NOMO-1 (cell line): ENCODE results near the gene CBX4.

Source experiments
- DNase-seq, 2 experiments: peaks; one replicate each; lab custom pipeline; 2025; ENCODE audit not compliant: unreplicated experiment in 2 of 2; lab: John Stamatoyannopoulos, UW

The CBX4 gene

DNA sequence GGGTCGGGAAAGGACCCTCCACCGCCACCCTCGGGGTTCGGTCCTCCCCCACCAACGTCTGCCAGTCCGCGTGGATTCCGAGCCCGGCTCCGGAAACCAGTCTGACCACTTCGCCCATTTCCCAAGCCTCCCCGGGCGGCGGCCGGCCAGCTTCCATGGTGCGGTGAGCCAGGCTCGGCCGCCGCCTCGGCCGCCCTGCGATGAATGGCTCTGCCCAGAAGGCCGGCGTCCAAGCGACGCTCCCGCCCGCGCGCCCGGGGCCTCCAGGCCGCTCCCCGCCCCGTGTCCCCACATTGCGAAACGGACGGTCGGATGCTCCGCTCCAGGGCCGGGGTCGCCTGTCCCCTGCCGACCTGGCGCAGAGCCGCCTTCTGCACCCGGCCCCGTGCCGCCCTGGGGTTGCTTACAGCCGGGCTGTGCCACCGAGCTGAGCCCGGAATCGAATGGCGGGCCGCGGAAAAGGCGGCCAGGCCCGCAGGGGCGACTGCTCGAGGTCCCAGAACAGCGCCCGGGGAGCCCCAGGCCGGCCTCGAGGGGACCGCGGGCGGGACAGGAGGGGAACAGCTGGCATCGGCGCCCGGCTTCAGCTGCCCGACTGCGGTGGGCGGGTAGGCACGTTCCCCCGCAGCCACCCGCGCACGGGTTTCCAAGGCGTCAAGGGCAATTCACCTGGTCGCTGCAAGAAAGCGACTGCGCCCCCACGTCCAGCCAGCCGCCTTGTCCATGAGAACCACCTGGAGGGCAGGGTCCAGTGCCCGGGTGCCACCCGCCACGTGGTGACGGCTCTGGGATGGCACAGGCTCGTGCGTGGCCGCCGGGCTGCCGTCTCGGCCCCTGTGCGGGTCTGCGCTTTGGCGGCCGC is 24.0 kb downstream of the CBX4 start:
- DNase-seq: no peak

DNA sequence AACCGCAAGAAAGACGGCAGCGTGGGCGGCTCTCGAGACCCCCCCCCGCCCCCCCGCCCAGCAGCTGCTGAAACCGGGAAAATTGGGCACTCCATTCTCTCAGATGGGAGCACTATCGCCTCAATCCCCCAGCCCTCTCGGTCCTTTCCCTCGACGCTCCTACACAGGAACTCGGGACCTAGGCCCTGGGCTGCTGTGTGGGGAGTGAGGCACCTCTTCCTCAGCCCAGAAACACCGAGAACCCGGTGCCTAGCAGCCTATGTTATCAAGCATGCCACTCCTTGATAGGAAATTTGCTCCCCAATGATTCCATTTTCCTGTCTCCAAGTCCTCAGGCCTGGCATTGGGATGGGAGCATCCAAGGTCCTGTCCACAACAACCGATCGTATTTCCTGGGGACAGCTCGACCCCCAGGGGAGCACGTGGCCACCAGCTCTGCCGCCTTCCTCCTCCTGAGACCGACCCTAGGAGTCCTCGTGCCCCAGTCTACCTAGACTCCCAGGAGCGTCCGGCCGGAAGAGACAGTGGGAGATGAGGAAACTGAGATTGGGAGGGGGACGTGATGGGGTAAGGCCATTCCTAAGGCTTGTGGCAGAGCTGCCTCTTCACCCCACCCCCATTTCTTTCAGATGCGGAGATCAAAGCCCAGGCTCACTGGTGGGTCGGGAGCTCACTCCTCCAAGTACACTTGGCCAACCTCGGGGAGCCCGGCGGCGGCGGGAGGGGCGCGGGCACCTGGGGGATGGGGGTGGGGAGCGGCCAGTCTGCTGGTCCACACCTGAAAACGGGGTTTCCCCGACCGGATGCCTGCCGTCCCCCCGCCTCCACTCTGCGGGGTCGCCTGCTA is 24.9 kb downstream of the CBX4 start:
- no peak for DNase-seq

DNA sequence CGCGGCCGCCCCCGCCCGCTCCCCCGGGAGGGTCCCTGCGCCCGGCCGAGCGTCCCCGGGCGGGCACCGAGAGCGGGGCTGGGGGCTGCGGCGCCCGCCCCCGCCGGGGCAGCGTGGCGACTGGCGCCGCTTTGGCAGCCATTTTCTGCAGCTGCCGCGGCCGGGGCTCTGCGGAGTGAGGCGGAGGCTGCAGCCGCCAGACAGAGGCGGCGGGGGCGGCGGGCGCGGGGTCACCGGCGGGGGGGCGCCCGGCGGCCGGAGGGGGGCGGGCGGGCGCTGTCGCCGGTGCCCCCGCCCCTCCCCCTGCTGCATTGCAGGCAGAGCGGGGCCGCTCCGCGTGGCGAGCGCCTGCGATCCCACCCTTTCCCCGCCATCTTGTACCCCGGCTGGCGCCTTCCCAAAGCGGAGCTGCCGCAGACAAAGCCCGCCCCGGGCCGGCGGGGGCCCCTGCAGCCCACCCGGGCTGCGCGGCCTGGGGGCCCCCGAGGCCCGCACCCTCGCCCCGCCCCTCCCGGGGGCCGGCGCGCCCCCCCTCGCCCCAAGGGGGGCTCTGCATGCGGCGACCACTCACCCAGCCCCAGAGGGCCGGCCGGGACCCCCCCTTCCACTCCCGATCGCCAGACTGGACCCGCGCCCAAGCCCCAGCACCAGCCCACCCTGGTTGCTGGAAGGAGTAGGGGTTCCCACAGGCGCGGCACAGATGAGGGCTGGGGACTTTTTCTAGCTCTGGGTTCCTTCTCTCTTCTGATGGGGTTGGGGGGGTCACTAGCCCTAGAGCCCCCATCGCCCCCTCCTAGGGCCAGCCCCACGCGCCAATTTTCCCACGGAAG is 25.7 kb downstream of the CBX4 start:
- no peak for DNase-seq

DNA sequence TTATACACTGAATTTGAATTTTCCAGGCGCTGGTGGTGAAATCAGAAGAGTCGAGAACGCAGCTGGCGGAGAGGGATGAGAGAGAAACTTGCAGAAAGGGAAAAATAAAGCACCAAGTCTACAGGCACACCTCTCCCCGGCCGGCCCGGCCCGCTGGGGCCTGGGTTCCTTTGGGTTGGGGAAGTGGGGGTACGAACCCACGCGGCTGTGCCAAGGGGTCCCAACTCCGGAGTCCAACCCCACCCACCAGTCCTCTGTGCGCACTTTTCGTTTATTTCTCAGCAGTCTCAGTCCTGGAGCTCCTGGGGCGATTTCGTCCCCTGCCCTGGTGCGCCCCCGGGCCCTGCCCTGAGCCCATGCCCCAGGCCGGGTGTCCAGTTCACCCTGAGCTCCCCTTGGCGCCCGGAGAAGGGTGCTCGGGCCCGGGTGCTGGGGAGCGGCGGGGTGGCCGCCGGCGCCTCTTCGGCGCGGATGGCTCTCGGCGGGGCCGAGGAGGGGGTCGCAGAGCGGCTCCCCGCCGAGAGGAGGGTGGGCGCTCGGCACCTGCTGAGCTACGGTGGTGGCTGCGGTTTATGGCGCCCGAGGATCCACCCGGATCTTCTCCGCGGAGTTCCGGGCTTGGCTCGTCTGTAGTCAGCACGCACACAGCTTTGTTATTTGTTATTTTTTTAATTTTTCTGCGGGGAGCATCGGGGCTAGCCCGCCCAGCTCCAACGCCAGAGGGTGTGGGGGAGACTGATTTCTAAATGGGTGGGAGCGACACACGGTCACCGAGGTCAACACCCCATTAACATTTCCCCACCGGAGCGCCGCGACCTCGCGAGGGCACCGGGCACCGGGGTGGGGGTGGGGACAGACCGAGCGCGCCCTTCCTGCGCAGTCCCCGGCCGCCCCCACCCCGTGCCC is 26.6 kb downstream of the CBX4 start:
- no peak for DNase-seq

DNA sequence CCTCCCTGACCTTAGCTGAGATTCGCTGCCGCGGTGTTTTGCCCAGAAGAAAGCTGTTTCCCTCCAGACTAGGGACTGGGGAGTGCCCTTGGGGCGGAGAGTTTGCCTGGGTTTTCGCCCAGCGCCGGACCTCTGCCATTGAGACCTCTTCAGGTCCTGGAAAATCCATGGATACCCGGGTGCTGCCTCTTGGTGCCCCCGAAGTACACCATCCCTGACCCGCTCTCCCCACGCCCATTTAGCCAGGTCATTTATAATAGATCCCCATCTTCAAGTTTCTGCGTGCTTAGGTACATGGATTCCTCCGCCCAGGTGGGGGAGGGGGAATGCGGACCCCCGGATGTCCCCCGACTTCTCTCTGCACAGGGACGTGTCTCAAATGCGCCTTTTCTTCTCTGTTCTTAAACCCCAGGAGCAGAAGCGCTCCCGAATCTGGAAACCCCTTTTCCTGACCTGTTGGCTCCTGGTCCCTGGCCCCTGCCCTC is 27.3 kb downstream of the CBX4 start:
- DNase-seq: no peak

DNA sequence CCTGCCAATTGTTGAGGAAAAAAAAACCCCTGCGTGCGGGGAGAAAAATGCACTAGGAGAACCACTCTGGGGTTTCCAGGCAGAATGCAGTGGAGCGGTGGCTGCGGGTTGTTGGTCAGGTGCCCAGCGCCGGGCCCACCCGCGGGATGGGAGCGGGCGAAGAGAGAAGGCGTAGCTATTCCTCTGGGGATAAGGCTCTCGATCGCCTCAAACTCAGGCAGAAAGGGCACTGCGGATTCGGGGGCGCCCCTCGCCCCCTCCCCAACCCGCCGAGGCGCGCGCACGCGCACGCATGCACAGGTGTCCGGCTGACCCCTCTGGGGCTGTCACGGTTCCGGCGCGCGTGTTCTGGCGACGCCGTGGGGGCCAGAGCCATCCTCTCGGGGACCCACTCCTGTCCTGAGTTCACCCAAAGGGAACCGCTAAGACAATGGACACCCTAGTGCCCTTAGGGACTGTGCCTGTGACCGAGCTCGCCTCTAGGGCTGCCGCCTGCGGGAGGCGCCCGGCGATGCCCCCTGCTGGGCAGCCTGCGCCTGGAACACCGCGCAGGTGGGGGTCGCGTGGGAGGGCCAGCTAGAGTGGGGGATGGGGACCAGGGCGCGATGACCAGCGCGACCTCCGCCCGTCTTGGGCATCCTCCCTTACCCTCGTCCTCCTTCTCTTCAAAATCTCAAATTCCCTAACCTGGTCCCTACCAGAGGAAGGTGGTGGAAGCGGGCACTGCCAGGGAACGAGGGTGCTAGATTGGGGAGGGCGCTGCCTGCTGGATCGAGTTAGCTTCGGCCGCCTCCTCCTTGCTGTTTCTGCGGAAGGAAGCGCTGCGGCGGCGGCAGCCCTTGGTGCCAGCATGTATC is 28.0 kb downstream of the CBX4 start:
- peak; percentile 32 to 54 for DNase-seq

DNA sequence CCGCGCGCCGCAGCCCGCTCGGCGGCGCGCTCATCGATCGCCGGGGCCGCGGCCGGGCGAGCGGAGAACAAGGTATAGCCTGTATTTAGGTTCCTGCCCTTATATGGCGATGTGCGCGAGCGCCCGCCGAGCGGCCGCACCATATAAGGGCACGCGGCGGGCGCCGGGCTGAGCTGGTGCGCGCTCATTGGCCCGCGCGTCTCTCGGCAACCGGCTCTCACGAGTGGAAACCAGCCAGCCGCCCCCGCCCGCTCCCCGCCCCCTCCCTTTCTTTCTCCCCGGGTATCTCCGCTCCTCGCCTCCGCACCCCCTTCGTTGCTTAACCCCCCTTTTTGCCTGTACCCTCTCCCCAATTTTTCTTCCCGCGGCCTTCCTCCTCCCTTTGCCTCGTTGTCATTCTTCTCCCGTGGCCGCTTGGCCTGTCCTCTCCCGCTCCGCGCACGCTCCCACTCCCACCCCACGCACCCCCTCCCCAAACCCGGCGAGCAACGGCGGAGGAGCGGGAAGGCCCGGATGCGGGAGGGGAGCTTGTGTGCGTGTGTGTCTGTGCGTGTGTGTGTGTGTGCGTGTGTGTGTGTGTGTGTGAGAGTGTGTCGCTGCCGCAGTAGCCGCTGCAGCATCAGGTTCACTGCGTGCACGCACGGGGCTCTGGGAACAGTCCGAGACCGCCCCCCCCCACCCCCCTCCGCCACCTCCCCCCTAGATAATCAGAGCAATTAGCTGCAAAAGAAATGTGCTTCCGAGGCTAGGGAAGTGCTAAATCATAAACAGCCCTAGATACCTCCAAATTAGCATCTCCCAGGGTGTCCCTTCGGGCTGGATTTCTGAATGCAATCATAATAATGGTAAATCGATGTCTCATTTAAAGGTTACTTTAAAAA is 28.9 kb downstream of the CBX4 start:
- peak; percentile 65 to 82 for DNase-seq

DNA sequence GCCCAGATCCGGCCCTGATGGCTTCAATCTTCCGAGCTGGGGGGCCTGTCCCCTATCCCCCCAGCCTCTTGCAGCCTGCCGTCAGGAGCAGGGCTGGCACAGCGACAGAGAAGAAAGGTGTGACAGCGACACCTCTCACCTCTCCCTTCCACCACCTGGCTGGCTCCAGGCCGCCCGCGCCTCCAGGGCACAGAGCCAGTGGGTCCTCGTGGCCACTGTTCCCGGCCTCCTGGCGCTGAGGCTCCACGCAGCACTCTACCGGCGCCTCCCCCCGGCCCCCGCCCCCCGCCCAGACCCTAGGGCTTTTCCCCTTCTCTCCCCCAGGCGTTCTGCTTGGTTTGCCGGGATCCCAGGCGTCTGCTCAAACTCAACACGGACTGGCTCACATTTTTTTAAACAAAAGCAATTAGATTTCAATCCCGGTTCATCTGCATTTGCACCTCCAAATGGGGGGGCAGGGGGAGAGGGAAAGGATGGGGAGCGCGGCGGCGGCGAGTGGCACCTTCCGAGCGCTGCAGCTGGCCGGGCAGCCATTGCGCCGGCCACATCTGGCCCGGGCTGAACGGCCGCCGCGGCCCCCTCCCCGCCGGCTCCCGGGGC is 29.6 kb downstream of the CBX4 start:
- no peak for DNase-seq

DNA sequence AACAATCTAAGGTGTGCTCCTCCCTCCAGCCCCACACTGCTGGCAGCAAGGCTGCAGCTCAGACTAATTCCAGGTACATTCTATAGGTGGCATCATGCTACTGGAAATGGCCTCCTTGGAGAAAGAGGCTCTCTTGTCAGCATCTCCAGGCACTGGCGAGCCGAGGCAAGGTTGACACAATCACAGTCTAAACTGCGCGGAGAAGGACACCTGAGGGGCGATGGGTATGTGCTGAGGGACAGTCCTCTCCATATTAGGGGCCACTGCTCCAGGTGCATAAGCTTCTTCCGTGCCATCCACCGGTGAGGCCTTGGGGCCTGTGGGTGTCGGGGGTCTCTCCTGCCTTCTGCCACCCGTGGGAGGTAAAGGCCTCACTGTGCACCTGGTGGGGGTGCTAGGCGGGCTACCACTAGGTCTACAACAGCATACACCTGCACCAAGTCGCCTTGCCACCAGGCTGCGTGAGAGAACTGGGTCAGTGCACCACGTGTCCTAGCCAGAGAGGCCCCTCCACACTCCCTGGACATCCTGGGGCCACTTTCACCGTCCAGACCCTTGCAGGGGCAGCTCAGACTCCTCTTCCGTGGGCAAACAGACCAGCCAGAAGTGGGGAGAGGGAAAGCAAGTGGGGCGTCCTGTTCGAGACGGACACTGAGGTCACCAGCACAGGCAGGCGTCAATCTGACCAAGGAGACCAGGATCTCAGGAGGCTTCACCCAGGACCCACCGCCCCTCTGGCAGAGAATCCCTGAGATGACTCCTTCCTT is 30.3 kb downstream of the CBX4 start:
- DNase-seq: peak; percentile 25 to 37

DNA sequence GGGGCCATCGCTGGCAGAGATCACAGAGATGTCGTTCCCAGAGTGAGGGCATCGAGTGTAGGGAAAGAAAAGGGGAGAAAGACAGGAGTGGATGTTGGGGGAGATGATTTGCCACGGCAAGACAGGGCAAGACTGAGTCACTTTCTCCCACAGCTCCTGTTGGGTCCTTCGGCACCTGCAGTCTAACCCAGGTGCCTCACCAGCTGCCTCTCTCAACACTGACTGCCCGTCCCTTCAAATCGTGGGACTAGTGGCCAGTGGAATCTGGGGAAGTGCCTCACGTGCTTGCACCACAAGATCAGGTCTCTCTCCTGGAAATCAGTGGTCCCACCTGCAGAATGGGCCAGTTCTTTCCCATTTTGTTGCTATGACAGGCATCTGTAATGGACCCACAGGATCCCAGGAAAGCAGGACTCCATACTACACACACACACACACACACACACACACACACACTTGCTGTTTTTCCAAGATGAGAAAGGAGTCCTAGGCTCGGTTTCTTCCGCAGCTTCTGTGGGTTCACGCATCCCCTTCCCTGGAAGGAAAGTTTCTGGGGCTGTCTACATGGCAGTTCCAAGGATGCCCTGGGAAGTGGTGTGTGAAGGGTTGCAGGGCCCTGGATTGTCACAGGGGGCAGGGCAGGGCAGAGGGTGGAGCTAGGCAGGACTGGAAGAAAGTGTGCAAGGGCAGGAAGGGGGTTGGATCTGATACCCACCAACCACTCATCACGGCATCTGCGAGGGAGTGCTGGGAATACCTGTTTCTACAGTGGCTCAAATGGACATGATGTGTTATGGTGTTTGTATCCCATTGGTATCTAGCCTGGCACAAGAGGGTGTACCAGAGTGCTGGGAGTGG is 32.1 kb downstream of the CBX4 start:
- DNase-seq: no peak

DNA sequence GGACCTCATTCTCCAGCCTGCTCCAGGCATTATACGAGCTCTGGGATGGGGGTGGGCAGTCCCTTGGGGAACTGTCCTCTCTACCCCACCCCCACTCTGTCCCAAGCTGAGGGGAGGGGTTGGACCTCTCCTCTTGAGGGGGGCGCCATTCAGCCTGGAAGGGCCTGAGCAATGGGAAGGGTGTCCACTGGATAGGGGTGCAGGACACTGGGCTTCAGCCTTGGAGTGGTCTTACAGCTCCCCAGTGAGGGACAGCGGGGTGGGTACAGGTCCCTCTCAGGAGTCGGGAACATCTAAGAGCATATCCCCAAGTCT is 32.8 kb downstream of the CBX4 start:
- no peak for DNase-seq

DNA sequence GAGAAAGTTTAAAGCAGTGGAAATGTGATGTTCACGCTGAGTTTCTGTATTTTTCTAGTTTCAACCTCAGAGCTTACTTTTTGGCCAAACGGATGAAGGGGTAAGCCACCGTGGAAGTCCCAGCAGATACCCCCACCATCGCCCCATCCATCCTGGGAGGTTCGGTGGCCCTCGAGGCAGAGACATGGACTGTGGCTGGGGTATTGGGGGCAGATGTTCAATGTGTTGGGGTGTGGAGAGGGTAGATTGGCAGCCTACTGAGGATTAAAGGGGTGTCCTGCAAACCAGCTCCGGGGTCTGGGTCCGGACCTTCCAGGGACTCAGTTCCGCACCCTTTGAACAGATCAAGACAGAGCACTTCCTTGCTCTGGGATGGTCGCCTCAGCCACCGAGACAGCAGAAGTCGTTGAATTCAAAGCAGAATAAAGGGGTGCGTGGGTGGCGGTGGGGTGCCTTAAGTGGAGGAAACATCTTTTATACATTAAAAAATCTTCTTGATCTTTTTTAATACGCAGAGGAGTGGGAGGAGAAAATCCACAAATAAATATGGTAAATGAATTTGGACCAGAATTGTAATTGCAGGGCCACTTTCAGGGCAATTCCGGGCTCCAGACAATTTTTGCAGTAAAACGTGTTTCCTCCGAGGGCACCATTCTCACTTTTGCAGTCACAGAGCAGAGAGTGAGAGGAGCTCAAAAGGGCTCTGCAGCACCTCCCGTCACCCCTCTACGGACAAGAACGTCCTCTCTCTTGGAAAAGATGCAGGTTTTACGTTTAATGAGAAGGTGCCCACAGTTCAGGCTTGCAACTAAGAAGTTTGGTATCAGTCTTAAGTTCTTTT is 34.2 kb downstream of the CBX4 start:
- no peak for DNase-seq

DNA sequence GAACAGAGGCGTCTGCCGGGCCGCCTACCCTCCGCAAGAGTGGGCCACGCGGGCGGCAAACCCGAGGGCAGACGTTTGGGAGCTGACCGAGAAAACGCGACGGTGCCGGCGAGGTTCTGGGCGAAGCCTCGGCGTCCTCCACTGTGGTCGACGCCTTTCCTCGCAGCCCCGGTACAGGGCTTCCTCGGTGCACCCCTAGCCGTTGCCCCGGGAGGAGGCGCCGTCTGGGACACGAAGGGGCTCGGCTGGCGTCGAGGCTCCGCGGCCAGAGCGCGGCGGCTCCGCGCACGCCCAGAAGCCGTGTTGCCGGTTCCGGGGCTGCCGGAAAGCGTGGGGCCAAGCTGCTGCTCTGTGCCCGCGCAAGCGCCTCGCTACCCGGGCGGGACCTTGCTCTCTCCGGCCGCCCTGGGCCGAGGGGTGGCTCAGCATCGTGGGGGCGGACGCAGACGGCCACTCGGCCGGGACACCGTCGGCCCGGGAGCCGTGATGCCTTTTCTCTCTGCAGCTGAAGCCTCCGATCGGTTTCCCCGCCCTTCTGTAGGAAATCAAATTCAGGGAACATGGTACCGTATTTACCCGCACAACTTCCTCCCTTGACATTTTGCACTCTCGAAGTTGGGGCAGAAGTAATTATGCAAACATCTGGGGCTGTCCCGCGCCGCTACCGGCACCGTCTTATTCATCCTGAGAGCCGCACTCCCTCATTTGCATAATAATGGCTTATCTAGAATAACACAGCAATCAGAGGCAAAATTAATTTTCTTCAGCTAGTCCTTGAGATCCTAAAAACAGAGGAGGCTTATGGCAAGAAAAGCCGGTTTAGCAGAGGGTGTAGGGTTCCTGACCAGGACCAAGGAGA is 35.0 kb downstream of the CBX4 start:
- DNase-seq: peak in 1 of 2 experiments; percentile 67

DNA sequence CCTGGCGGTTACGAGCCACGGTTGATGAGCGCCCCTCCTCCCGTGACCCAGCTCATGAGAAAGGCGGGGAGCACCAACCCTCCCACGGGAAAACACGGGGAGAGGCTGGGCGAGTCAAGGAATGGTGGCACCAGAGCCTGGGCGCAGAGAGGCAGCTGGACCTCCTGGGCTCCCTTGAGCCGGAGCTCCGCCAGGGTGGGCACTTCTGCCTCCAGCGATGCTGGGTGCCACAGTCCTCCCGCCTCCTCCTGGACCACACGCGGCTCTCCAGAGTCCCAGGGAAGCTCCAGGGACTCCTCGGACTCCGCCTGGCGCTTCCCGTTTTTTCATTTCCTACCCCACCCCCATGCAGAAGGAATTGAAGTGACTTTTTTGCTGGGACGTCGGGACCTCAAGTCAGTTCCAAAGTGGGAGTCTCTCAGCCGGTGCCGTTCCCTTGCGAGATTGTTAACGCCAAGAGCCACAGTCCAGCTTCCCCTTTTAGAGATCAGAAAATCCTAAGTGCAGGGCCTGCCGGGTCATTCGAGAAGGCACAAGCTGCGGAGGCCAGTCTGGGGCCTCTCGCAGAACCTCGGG is 35.7 kb downstream of the CBX4 start:
- DNase-seq: peak; percentile 61 to 64
